ENCODE data around the gene PRKD1. TPM values are rescaled to one million over a fixed set of nuclear protein-coding genes. Genes with fewer than 3 reads are reported as not detected.

The PRKD1 gene
- total and polyA plus RNA-seq, 11 donors: 0.99 to 8.8 (median 3.6) TPM

DNA sequence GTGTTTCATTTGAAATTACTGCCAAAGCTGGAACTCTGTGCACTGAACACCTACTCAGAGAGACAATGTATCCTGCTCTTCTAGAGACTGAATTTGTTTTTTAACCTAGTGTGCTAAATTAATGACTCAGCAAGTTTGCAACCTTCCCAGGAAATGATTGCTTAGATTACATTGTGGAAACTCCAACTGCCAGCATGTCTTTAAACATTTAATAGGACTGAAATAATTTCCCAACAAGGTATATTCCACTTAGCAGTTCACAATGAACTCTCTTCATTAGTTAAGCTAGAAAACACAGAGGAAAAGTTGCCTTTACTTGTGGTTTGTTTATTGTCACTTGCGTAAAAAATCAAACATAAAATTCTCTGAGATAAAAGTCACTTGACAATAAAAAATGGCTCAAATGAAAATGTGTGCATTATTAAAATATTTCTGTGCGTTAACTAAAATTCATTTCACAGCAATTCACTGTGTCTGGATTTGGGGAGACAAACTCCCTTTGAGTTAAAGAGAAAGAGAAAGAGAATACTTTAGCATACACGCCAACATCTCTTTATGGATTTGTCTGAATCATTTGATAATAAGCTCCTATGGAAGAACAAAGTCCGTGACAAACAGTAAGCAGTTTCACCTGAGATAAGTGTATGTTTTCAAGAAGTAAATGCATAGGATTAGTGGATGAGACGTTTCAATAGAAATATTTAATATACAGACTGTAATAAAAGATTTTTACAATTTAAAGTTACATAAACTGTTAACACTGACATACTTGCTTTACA, 284.0 kb downstream of the PRKD1 start:
- 85 to 92% (median 90%) methylated on average over 5 of the region's 5 CpGs for WGBS, 4 donors
- Histone ChIP-seq H3K4me3 (no peak overlapping the region), H3K9me3 (peaks cover 0 to 28% (median 16%) of the 10 kb centered on the region in 12 donors), H3K27ac (no peak overlapping the region), H3K27me3 (no peaks in the 10 kb centered on the region), H3K36me3 (no peaks in the 10 kb centered on the region), H3K4me1 (no peaks in the 10 kb centered on the region)
- TF ChIP-seq, protein P1, sequence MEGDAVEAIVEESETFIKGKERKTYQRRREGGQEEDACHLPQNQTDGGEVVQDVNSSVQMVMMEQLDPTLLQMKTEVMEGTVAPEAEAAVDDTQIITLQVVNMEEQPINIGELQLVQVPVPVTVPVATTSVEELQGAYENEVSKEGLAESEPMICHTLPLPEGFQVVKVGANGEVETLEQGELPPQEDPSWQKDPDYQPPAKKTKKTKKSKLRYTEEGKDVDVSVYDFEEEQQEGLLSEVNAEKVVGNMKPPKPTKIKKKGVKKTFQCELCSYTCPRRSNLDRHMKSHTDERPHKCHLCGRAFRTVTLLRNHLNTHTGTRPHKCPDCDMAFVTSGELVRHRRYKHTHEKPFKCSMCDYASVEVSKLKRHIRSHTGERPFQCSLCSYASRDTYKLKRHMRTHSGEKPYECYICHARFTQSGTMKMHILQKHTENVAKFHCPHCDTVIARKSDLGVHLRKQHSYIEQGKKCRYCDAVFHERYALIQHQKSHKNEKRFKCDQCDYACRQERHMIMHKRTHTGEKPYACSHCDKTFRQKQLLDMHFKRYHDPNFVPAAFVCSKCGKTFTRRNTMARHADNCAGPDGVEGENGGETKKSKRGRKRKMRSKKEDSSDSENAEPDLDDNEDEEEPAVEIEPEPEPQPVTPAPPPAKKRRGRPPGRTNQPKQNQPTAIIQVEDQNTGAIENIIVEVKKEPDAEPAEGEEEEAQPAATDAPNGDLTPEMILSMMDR (IDR thresholded peaks at IDR 0.05): no peak
- no peak for TF ChIP-seq POLR2A (IDR thresholded peaks at IDR 0.05)
- ATAC-seq (no peak), DNase-seq (no peak)
- intact Hi-C loops (cut with DNase I): no loop called here

DNA sequence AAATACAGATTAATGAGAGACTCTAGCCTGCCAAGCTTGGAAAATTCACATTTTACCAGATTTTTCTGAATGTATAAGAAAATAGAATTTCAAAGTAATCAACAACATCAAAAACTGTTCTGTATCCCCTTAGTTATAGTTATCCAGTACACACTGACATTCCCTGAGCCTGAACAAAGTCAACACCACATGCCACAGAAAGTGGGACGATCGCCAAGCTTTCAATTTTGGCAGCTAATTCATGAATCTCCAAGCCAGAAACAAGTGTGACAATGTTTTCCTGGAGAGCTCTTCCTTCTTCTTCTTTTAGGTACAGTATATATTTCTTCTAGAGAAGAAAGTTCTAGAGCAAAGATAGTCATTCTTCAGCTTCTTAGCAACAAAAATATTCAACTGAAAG, 290.2 kb downstream of the PRKD1 start:
- intact Hi-C loops (cut with DNase I): no loop called here
- Histone ChIP-seq H3K27ac (no peak overlapping the region), H3K4me3 (no peak overlapping the region), H3K4me1 (peaks cover 0 to 16% (median 11%) of the 10 kb centered on the region in 12 donors), H3K27me3 (no peaks in the 10 kb centered on the region), H3K9me3 (no peaks in the 10 kb centered on the region), H3K36me3 (no peaks in the 10 kb centered on the region)
- peak in 4 of 5 donors; percentile 60 to 74 (median 67) for DNase-seq
- peak; percentile 64 to 83 (median 80) for ATAC-seq
- WGBS, 4 donors: 0 to 4% (median 1%) methylated on average over 2 of the region's 2 CpGs
- TF ChIP-seq POLR2A (IDR thresholded peaks at IDR 0.05): no peak
- TF ChIP-seq, protein P1 (IDR thresholded peaks at IDR 0.05): no peak

DNA sequence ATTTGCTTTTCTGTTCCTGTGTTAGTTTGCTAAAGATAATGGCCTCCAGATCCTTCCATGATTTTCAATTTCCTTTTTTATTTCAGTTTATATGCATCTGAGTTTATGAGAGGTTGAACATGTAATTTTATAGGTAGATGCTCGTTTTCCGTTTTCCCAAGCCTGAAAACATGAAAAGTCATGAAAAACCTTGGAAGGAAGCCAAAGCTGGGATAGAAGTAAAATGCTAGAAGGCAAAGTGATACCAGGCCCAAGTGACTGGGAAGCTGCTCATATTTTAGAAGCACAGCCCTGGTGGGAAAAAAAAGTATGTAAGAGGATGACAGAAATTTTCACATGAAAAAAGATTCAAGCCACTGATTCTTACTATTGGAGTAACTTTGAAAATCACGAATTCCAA, 290.8 kb downstream of the PRKD1 start:
- intact Hi-C loops (cut with DNase I): no loop called here
- Histone ChIP-seq H3K9me3 (no peaks in the 10 kb centered on the region), H3K36me3 (no peaks in the 10 kb centered on the region), H3K27ac (no peak overlapping the region), H3K27me3 (no peaks in the 10 kb centered on the region), H3K4me3 (no peak overlapping the region), H3K4me1 (peaks cover 0 to 16% (median 11%) of the 10 kb centered on the region in 12 donors)
- DNase-seq: no peak
- WGBS, 4 donors: 63 to 90% (median 84%) methylated on average over 3 of the region's 3 CpGs
- no peak for ATAC-seq
- TF ChIP-seq POLR2A (IDR thresholded peaks at IDR 0.05): no peak
- TF ChIP-seq, protein P1 (IDR thresholded peaks at IDR 0.05): no peak

DNA sequence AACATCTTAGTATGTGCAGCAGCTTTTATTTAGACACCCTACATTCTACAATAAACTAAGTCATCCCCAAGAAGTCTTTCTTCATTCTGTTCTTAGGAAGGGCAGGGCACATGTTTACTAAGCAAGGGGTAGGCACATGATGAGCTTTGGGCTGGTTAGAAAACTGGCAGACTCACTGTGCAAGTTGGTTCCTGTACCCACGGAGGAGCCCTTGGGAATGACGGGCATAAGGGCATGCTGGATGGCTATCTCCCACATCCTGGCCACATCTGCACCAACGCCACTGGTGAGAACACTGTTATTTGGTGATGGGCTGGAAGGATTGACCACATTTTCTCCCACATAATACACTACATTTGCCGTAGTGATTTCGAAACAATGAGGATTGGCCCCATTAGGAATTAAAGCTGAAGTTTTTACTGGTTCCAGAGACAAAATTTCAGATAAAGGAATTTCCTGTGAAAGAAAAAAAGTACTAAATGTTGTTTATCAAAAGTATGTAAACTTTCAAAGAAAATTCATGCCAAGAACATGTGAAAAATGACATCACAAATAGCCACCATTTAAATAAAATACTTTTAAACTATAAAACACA, 297.0 kb downstream of the PRKD1 start:
- Histone ChIP-seq H3K4me3 (no peak overlapping the region), H3K27ac (no peak overlapping the region), H3K36me3 (peaks cover 0 to 3% (median 0%) of the 10 kb centered on the region in 9 donors), H3K9me3 (no peaks in the 10 kb centered on the region), H3K27me3 (no peaks in the 10 kb centered on the region), H3K4me1 (no peaks in the 10 kb centered on the region)
- ATAC-seq: no peak
- 84 to 89% (median 87%) methylated on average over 5 of the region's 5 CpGs for WGBS, 4 donors
- intact Hi-C loops (cut with DNase I): no loop called here
- TF ChIP-seq, protein P1 (IDR thresholded peaks at IDR 0.05): no peak
- no peak for TF ChIP-seq POLR2A (IDR thresholded peaks at IDR 0.05)
- DNase-seq: no peak
